ENCODE measurements around the gene C5orf15.

C5orf15 gene

GRCh38 chr5:133921069-133921468 lies 47.4 kb downstream of the C5orf15 start:
- DNase-seq (ENCODE audit: low spot score) = no peak

GRCh38 chr5:133919148-133920136 lies 49.0 kb downstream of the C5orf15 start:
- DNase-seq (ENCODE audit: low spot score) = no peak

GRCh38 chr5:133918731-133919130 lies 49.7 kb downstream of the C5orf15 start:
- DNase-seq (ENCODE audit: low spot score) = no peak

GRCh38 chr5:133918316-133918715 lies 50.1 kb downstream of the C5orf15 start:
- no peak for DNase-seq (ENCODE audit: low spot score)

- DNase-seq (ENCODE audit: low spot score) = no peak
Observed at GRCh38 chr5:133917785-133918184, 50.6 kb downstream of the C5orf15 start.

- DNase-seq (ENCODE audit: low spot score) = no peak
Observed at GRCh38 chr5:133916914-133917313, 51.5 kb downstream of the C5orf15 start.

GRCh38 chr5:133916479-133916878 lies 51.9 kb downstream of the C5orf15 start:
- no peak for DNase-seq (ENCODE audit: low spot score)

- DNase-seq (ENCODE audit: low spot score) = no peak
Observed at GRCh38 chr5:133914434-133914833, 54.0 kb downstream of the C5orf15 start.

GRCh38 chr5:133913413-133914155 lies 54.8 kb downstream of the C5orf15 start:
- no peak for DNase-seq (ENCODE audit: low spot score)

GRCh38 chr5:133912951-133913350 lies 55.5 kb downstream of the C5orf15 start:
- DNase-seq (ENCODE audit: low spot score) = no peak

GRCh38 chr5:133910571-133910970 lies 57.9 kb downstream of the C5orf15 start:
- no peak for DNase-seq (ENCODE audit: low spot score)

- DNase-seq (ENCODE audit: low spot score) = no peak
Observed at GRCh38 chr5:133909603-133910002, 58.8 kb downstream of the C5orf15 start.

- no peak for DNase-seq (ENCODE audit: low spot score)
Observed at GRCh38 chr5:133907075-133907474, 61.4 kb downstream of the C5orf15 start.

- no peak for DNase-seq (ENCODE audit: low spot score)
Observed at GRCh38 chr5:133906303-133906702, 62.1 kb downstream of the C5orf15 start.
